AG09319 (cell line): ENCODE measurements around the gene PCSK5.

Experiments used
- DNase-seq: peaks from one replicate; pipeline ENCODE4 v3.0.0-alpha.2; 2010; ENCODE audit warnings: low read depth; ENCODE audit errors: extremely low read depth
- CTCF ChIP-seq: IDR thresholded peaks from 2 replicates; pipeline ENCODE4 v1.5.1; 2011; ENCODE audit warnings: low read depth, mild to moderate bottlenecking, inconsistent platforms, low read length, moderate library complexity

PCSK5 gene

GRCh38 chr9:75937521-75938258 is 47.2 kb downstream of the PCSK5 start:
- no peak for DNase-seq
- no peak for TF ChIP-seq CTCF

GRCh38 chr9:75938946-75939345 is 48.5 kb downstream of the PCSK5 start:
- no peak for DNase-seq
- no peak for TF ChIP-seq CTCF

- no peak for TF ChIP-seq CTCF
Observed at GRCh38 chr9:75939536-75940111, 49.2 kb downstream of the PCSK5 start.

GRCh38 chr9:75941066-75941465 is 50.6 kb downstream of the PCSK5 start:
- no peak for TF ChIP-seq CTCF
- DNase-seq = no peak

More at GRCh38 chr9:75939536-75940111, 49.2 kb downstream of the PCSK5 start:
- no peak for DNase-seq

- no peak for DNase-seq
- TF ChIP-seq CTCF = no peak
Observed at GRCh38 chr9:75941577-75942311, 51.3 kb downstream of the PCSK5 start.

DNA sequence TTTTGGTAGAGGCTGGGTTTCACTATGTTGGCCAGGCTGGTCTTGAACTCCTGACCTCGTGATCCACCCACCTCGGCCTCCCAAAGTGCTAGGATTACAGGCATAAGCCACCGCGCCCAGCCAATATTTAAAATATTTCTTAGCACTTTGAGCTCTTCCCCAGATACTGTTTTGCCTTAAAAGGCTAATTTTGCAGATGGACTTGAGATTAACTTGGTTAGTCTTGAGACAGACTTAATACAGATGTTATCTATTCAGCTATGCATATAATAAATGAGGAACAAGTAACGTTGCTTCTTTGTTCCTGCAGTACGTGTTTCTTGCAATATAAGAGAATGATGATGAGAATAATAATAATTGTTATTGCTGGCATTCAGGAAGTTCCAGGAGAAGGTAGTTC is 56.3 kb downstream of the PCSK5 start:
- no peak for TF ChIP-seq CTCF
- no peak for DNase-seq

- no peak for TF ChIP-seq CTCF
- no peak for DNase-seq
Observed at GRCh38 chr9:75947233-75947632, 56.8 kb downstream of the PCSK5 start.
